HEK293 (cell line): ENCODE measurements around the gene MRPL48.

Source experiments
- CTCF ChIP-seq: fragments of 450-650 bp; formaldehyde crosslinking; IDR thresholded peaks from 2 replicates; pipeline ENCODE4 v1.5.1; 2016; ENCODE audit warnings: missing biosample characterization, missing genetic modification characterization
- EGR2 ChIP-seq: fragments of 450-650 bp; formaldehyde crosslinking; IDR thresholded peaks from 2 replicates; pipeline ENCODE4 v1.5.1; 2016; ENCODE audit warnings: low read depth, missing biosample characterization, missing genetic modification characterization
- INSM2 ChIP-seq: fragments of 450-650 bp; formaldehyde crosslinking; IDR thresholded peaks from 2 replicates; pipeline ENCODE4 v1.5.1; 2016; ENCODE audit warnings: missing biosample characterization, missing genetic modification characterization
- KLF16 ChIP-seq: fragments of 450-650 bp; formaldehyde crosslinking; IDR thresholded peaks from 2 replicates; pipeline ENCODE4 v1.5.1; 2017; ENCODE audit warnings: missing biosample characterization, missing genetic modification characterization
- KLF7 ChIP-seq: fragments of 450-650 bp; formaldehyde crosslinking; IDR thresholded peaks from 2 replicates; pipeline ENCODE4 v1.5.1; 2016; ENCODE audit warnings: missing biosample characterization, missing genetic modification characterization, borderline replicate concordance
- TSHZ1 ChIP-seq: fragments of 450-650 bp; formaldehyde crosslinking; IDR thresholded peaks from 2 replicates; pipeline ENCODE4 v1.5.1; 2016; ENCODE audit warnings: missing biosample characterization, missing genetic modification characterization, borderline replicate concordance
- WT1 ChIP-seq: fragments of 450-650 bp; formaldehyde crosslinking; IDR thresholded peaks from 2 replicates; pipeline ENCODE4 v1.5.1; 2016; ENCODE audit warnings: missing biosample characterization, missing genetic modification characterization
- YY1 ChIP-seq: fragments of 450-650 bp; formaldehyde crosslinking; IDR thresholded peaks from 2 replicates; pipeline ENCODE4 v1.5.1; 2018; ENCODE audit warnings: missing biosample characterization, missing genetic modification characterization
- ZBTB10 ChIP-seq: fragments of 450-650 bp; formaldehyde crosslinking; IDR thresholded peaks from 2 replicates; pipeline ENCODE4 v1.5.1; 2016; ENCODE audit warnings: missing biosample characterization, missing genetic modification characterization
- ZNF140 ChIP-seq: fragments of 450-650 bp; formaldehyde crosslinking; IDR thresholded peaks from 2 replicates; pipeline ENCODE4 v1.5.1; 2016; ENCODE audit warnings: missing biosample characterization, missing genetic modification characterization
- ZNF174 ChIP-seq: fragments of 450-650 bp; formaldehyde crosslinking; IDR thresholded peaks from 2 replicates; pipeline ENCODE4 v1.5.0; 2017; ENCODE audit warnings: missing biosample characterization, mild to moderate bottlenecking, missing genetic modification characterization
- ZNF214 ChIP-seq: fragments of 450-650 bp; formaldehyde crosslinking; IDR thresholded peaks from 2 replicates; pipeline ENCODE4 v1.5.1; 2017; ENCODE audit warnings: missing biosample characterization, mild to moderate bottlenecking, missing genetic modification characterization, borderline replicate concordance
- ZNF248 ChIP-seq: fragments of 450-650 bp; formaldehyde crosslinking; IDR thresholded peaks from 2 replicates; pipeline ENCODE4 v1.5.1; 2017; ENCODE audit warnings: missing biosample characterization, missing genetic modification characterization
- ZNF335 ChIP-seq: fragments of 450-650 bp; formaldehyde crosslinking; conservative IDR thresholded peaks from 2 replicates; pipeline ENCODE4 v1.5.1; 2016; ENCODE audit warnings: missing biosample characterization, missing genetic modification characterization
- ZNF366 ChIP-seq: fragments of 450-650 bp; formaldehyde crosslinking; conservative IDR thresholded peaks from 2 replicates; pipeline ENCODE4 v1.5.1; 2016; ENCODE audit warnings: missing biosample characterization, missing genetic modification characterization
- ZNF394 ChIP-seq: fragments of 450-650 bp; formaldehyde crosslinking; IDR thresholded peaks from 2 replicates; pipeline ENCODE4 v1.5.1; 2016; ENCODE audit warnings: missing biosample characterization, missing genetic modification characterization, mild to moderate bottlenecking, moderate library complexity, borderline replicate concordance
- ZNF404 ChIP-seq: fragments of 450-650 bp; formaldehyde crosslinking; IDR thresholded peaks from 2 replicates; pipeline ENCODE4 v1.5.1; 2017; ENCODE audit warnings: missing biosample characterization, missing genetic modification characterization
- ZNF544 ChIP-seq: fragments of 450-650 bp; formaldehyde crosslinking; IDR thresholded peaks from 2 replicates; pipeline ENCODE4 v1.5.0; 2017; ENCODE audit warnings: missing biosample characterization, missing genetic modification characterization
- ZNF747 ChIP-seq: fragments of 450-650 bp; formaldehyde crosslinking; IDR thresholded peaks from 2 replicates; pipeline ENCODE4 v1.5.1; 2016; ENCODE audit warnings: missing biosample characterization, missing genetic modification characterization
- ZNF76 ChIP-seq: fragments of 450-650 bp; formaldehyde crosslinking; IDR thresholded peaks from 2 replicates; pipeline ENCODE4; 2016; ENCODE audit warnings: low read depth, missing biosample characterization, missing genetic modification characterization, borderline replicate concordance

MRPL48 gene

GRCh38 chr11:73761403-73761945, 26.2 kb upstream of the MRPL48 start (continued):
- no peak for TF ChIP-seq ZNF140 (tag by site-specific recombination)
- TF ChIP-seq KLF16 (tag by site-specific recombination) = peak; percentile 50; the same call in 1 of the 2 replicates
- TF ChIP-seq ZBTB10 = no peak
- TF ChIP-seq ZNF544 (tag by site-specific recombination) = no peak
- no peak for TF ChIP-seq CTCF
- TF ChIP-seq KLF7 (tag by site-specific recombination) = peak; percentile 34; the same call in 1 of the 2 replicates
- TF ChIP-seq WT1 (tag by site-specific recombination) = peak; percentile 35; the same call in 1 of the 2 replicates
- TF ChIP-seq ZNF76 (tag by site-specific recombination) = 0 out of 2 replicates have a peak, but pooled peaks have one; percentile 78
- no peak for TF ChIP-seq ZNF394
- TF ChIP-seq ZNF366 (tag by site-specific recombination) = peak; percentile 40
- no peak for TF ChIP-seq ZNF747
- TF ChIP-seq ZNF214 (tag by site-specific recombination) = no peak
- TF ChIP-seq ZNF335 (tag by site-specific recombination) = peak; percentile 61
- TF ChIP-seq INSM2 (tag by site-specific recombination) = no peak
- TF ChIP-seq ZNF248 (tag by site-specific recombination) = no peak
- no peak for TF ChIP-seq ZNF404 (tag by site-specific recombination)
- TF ChIP-seq ZNF174 = no peak
- no peak; the same call in 1 of the 2 replicates for TF ChIP-seq EGR2
- peak; percentile 92 for TF ChIP-seq YY1 (tag by site-specific recombination)
- no peak for TF ChIP-seq TSHZ1 (tag by site-specific recombination)
- TF ChIP-seq, all 188 proteins: peak for 17
